GM19452 (cell line): ENCODE measurements around the gene UQCC2.

Source experiments
- ATAC-seq: cut with Tn5 transposase; IDR thresholded peaks from one replicate; pipeline ENCODE4 v1.9.1; 2021; ENCODE audit not compliant: unreplicated experiment

Gene UQCC2

GRCh38 chr6:33692078-33692759 is 19.3 kb downstream of the UQCC2 start:
- ATAC-seq: no peak

GRCh38 chr6:33691456-33692077 is 19.9 kb downstream of the UQCC2 start:
- no peak for ATAC-seq

- ATAC-seq: no peak
Measured at GRCh38 chr6:33690766-33691165, 20.7 kb downstream of the UQCC2 start.

- no peak for ATAC-seq
Measured at GRCh38 chr6:33689879-33690278, 21.6 kb downstream of the UQCC2 start.

- ATAC-seq: no peak
Measured at GRCh38 chr6:33689148-33689494, 22.4 kb downstream of the UQCC2 start.

GRCh38 chr6:33688451-33689147 is 22.9 kb downstream of the UQCC2 start:
- ATAC-seq: no peak

- no peak for ATAC-seq
Measured at GRCh38 chr6:33688006-33688405, 23.5 kb downstream of the UQCC2 start.

GRCh38 chr6:33686981-33687975 is 24.2 kb downstream of the UQCC2 start:
- no peak for ATAC-seq

GRCh38 chr6:33686225-33686924 is 25.1 kb downstream of the UQCC2 start:
- no peak for ATAC-seq

GRCh38 chr6:33685411-33686224 is 25.9 kb downstream of the UQCC2 start:
- ATAC-seq: no peak

- no peak for ATAC-seq
Measured at GRCh38 chr6:33684983-33685382, 26.5 kb downstream of the UQCC2 start.

GRCh38 chr6:33684428-33684896 is 27.0 kb downstream of the UQCC2 start:
- ATAC-seq: no peak

GRCh38 chr6:33683576-33684427 is 27.7 kb downstream of the UQCC2 start:
- no peak for ATAC-seq

- ATAC-seq: no peak
Measured at GRCh38 chr6:33683051-33683571, 28.4 kb downstream of the UQCC2 start.

- no peak for ATAC-seq
Measured at GRCh38 chr6:33682341-33682740, 29.2 kb downstream of the UQCC2 start.

GRCh38 chr6:33679761-33680160 is 31.7 kb downstream of the UQCC2 start:
- ATAC-seq: no peak

- ATAC-seq: no peak
Measured at GRCh38 chr6:33678932-33679490, 32.5 kb downstream of the UQCC2 start.
